H1 (cell line): Measurements from ENCODE around the gene CFAP210. TPM values are rescaled to one million over a fixed set of nuclear protein-coding genes. Genes with fewer than 3 reads are reported as not detected.

ENCODE experiments used
- EZH2 ChIP-seq: fragments of 200-600 bp; sonication (generic); IDR thresholded peaks from 2 replicates; pipeline ENCODE4 v1.7.1; 2012; ENCODE audit warnings: low read depth, mild to moderate bottlenecking, moderate library complexity, low read length, inconsistent platforms; ENCODE audit not compliant: severe bottlenecking
- PHF8 ChIP-seq: fragments of 200-600 bp; sonication (generic); conservative IDR thresholded peaks from 2 replicates; pipeline ENCODE4 v1.7.1; 2012; ENCODE audit warnings: low read depth, mild to moderate bottlenecking, inconsistent platforms, low read length, moderate library complexity
- SAP30 ChIP-seq: fragments of 300-600 bp; sonication (generic); IDR thresholded peaks from 2 replicates; pipeline ENCODE4 v1.7.1; 2012; ENCODE audit warnings: low read length, moderate library complexity, mild to moderate bottlenecking, inconsistent platforms; ENCODE audit not compliant: insufficient read depth, insufficient replicate concordance
- polyA plus RNA-seq, 7 experiments: library from polyadenylated mRNA; depleted of rRNA in 3 of 7; stranded (reverse) in 5 of 7; unstranded in 2 of 7; fragments of >200 nt in 5 of 7; fragments of 200-250 nt in 2 of 7; gene quantifications; 1 replicate in 5 of 7; 2 replicates in 1 of 7; 4 replicates in 1 of 7; pipeline versions ENCODE4 v1.2.1 to v1.2.3, GENCODE V29; 2011 to 2013; ENCODE audit warnings: missing spikeins in 2 of 7, mixed read lengths in 2 of 7
- total RNA-seq: library from RNA; stranded (reverse); fragmentation: NEBNext Ultra II Directional; extraction: Animal tissue kit (Norgen Biotek cat#: 25700); gene quantifications from 2 replicates; pipeline ENCODE4 v1.2.1, GENCODE V29; 2021

CFAP210 gene
- total and polyA plus RNA-seq, 2 of the 8 experiments (the other 6 are each of a cell fraction or from before 2014, with no cell fraction given) = 0.06 to 0.37 TPM

DNA sequence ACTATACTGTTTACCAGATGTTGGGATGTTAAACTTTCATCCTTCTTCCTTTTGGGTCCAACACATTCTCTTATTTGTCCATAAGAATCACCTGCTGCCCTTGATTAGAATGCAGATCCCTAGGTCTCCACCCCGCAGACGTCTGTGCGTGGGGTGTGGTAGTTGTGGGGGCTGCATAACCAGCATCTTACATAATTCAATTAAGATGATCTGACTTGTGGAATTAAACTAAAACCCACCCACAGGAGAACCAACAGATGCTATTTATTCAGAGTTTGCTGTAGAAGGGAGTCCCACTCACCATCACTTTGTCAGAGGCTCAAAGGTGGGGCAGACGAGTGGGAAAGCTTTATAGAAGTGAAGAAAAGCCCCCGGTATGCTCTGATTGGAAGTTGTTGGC lies 37.9 kb upstream of the CFAP210 start (continued):
- TF ChIP-seq PHF8 (no peak), SAP30 (no peak), EZH2 (no peak)
